GM19238 (cell line): ENCODE measurements around the gene SYNDIG1.
"Not testable (repeated sequence)": the region's sequence is repeated elsewhere in the genome, so short reads cannot be mapped to it uniquely, and the experiment has no call there.

Source experiments
- DNase-seq: peaks from one replicate; pipeline ENCODE4 v3.0.0; 2011; ENCODE audit warnings: low spot score; ENCODE audit not compliant: insufficient read length

The SYNDIG1 gene

DNA sequence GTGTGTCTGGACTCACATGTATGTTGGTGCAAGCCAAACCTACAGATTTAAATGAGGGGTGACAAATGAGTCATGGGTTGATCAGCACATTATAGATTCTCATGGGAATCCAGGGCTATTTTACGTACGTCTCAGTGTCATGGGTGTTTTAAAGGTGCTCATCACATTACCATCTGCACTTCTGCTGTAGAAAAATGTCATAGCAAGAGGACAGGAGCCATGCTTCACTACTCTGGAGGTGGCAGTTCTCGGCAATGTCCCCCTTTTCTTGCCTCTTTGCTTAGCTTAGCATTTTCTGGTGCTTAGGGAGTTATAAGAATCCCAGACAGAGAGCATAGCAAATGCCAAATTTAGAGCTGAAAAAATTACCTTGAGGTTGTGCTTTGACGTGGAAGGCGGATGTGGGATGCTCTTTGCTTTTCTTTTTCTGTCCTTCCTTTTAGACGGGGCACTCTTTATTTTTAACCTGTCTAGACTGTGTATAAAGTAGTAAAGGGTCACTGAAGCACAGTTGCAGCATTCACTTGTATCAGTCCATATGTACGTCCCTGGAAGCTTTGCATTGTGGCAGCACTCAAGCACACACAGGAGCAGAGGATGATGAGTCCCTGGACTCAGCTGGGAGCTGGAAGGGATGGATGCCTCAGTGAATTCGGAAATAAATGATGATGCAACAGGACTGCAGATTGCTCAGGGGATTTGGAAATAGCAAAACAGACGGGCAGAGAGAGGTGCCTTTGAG, 139.7 kb downstream of the SYNDIG1 start:
- DNase-seq: no peak

- DNase-seq: no peak
These were observed 140.3 kb downstream of the SYNDIG1 start for GRCh38 chr20:24609757-24610156.

GRCh38 chr20:24610341-24611115, 141.1 kb downstream of the SYNDIG1 start:
- DNase-seq: no peak

GRCh38 chr20:24611360-24612140, 142.1 kb downstream of the SYNDIG1 start:
- DNase-seq: no peak

DNA sequence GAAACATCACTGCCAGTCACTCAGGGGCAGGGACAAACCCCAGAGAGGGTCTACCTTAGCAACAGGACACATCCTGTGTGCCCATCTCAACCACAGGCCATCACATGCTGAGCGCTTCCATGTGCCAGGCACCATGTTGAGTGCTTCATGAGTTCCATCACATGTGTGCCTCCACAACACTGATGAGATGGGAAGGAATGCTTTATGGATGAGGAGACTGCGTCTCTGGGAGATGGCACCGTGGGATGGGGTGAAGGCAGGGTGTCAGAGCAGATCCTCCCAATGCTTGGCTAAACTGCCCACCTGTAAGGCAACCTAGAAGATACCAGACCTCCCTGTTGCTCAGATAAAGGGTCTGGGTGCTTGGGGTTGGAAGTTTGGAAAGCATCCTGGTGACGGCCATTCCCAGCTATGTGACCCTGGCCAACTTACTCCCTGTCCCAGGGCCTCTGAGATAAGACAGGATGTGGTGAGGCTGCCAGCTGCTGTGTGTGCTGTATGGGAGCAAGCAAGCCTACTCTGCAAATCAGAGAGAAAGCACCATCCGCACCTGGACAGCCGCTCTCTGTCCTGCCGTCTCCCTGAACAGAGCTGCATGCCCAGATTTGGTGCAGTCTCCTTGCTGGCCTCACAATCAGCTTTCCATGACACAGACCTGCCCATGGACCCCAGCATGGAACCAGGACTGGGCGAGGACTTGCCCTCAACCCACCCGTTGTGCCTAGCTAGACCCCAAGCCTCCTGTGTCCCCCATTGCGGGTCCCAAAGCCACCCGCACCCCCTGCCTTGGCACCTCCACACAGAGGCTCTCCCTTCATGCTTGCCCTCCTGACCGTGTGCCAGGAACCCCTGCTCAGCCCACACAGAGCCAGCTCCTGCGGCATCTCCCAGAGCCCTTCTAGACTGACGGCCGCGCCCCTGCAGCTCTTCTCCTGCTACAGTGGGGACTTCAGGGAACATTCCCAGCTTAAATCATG, 143.7 kb downstream of the SYNDIG1 start:
- DNase-seq: no peak

DNA sequence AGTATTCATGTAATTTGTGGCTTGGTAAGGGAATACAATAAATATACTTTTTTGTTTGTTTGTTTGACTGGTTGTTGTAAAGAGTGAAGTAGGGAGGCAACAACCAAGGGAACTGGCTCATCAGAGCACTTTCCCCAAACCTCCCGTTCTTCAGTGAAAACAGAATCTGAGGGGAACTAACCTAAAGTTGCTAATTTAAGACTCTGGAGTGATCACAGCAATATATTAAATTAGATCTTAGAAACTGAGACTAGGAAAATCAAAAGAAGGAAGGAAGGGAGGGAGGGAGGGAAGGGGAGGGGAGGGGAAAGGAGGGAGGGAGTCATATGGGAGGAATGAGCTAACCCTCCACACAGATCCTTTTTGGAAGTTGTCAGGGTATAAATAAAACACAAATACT, 144.9 kb downstream of the SYNDIG1 start:
- DNase-seq: no peak

- DNase-seq: no peak
These were observed 145.9 kb downstream of the SYNDIG1 start for GRCh38 chr20:24615353-24615752.

DNA sequence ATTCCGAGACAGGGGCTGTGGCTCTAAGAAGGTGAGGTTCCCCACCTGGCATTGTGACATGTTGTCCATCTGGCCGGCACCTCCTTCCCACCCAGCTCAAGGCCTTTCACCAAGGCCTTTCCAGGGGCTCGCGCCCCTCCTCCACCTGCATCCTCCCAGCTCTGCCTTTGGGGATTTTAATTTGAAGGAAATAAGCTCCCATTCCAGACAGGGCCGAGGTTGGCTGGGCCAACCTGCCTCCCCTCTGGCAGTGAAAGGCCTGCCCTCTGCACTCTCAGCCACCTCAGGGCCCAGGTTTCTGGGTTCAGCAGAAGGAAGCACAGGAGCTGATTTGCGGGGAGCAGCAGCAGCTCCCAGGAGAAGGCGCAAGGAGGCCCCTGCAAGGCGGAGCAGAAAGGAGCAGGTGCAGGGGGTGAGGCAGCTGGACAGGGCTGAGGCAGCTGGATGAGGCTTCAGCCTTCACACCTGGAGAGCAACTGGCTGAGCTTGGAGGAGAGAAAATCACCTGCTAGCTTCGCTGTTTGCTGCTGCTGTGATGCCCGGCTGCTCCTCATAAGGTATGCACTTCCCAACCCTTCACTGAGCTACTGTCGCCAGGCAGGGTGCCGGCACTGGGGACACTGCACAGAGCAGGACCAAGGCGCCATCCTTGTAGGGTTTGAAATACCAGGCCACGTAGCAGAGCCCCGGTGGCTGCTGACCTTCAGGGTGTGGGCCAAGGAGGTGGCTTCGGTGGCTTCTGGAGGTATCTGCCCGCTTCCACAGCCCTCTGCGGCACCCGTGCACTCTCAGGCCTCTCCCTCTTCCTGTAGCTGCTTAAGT, 147.0 kb downstream of the SYNDIG1 start:
- no peak for DNase-seq

- DNase-seq: no peak
These were observed 147.6 kb downstream of the SYNDIG1 start for GRCh38 chr20:24617080-24617432.

DNA sequence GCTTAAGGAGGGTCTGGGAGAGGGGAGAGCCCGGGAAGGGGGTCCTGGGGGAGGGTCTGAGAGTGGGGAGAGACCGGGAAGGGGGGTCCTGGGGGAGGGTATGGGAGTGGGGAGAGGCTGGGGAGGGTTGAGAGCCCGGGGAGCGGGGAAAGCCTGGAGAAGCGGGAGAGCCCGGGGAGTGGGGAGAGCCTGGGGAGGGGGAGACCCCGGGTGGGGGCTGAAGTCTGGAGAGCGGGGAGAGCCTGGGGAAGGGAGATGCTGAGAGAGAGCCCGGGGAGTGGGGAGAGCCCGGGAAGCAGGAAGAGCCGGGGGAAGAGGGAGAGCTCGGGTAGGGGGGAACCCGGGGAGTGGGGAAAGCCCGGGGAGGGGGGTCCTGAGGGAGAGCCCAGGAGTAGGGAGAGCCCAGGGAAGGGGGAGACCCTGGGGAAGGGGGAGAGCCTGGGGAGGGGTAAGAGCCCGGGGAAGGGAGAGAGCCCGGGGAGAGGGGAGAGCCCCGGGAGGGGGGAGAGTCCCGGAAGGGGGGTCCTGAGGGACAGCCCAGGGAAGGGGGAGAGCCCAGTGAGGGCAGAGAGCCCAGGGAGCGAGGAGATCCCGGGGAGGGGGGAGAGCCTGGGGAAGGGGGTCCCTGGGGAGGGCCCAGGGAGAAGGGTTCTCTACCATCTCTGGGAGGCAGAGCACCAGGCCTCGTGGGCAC, 148.5 kb downstream of the SYNDIG1 start:
- no peak for DNase-seq

GRCh38 chr20:24618739-24619138, 149.3 kb downstream of the SYNDIG1 start:
- no peak for DNase-seq

DNA sequence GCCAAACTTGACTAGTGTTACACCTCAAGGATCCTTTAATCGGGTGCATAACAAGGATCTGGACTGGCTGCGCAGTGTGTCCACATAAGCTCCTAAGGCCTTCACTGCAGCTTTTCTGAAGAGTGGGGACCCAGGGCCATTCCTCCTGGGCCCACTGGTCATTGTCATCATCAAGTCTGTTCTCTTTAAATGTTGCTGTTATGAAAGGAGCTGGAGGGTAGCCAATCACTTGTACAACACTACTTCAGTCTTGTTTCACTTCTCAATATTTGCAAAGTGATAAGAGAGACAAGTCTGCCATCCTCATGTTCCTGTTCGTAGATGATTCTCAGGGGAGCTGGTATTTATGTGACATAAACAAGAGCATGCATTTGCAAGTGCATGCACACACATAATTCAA, 149.8 kb downstream of the SYNDIG1 start:
- DNase-seq: no peak

DNA sequence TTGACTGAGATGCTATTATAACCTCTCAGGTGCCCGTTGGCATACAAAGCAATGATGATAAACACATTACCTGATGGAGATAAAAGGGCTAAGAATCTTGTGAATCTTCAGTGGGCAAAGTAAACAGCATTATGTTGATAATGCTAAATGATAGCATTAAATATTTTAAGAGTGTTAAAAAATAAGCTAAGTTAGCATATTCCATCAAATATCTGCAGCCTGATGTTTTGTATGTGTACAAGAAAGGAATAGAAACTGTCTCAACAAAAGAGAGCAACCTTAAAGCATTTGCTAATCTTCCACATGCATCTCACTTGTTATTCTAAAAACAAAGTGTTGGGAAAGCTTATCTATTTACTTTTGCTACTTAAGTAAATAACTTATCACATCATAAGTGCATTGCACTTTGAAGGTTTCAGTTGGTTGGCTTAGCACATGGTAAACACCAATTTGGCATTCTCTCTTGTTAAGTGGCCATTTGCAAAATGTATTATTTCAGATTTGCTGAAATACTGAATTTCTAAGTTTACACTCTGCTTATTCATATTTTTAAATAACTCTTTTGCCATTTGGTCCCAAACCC, 151.6 kb downstream of the SYNDIG1 start:
- no peak for DNase-seq

DNA sequence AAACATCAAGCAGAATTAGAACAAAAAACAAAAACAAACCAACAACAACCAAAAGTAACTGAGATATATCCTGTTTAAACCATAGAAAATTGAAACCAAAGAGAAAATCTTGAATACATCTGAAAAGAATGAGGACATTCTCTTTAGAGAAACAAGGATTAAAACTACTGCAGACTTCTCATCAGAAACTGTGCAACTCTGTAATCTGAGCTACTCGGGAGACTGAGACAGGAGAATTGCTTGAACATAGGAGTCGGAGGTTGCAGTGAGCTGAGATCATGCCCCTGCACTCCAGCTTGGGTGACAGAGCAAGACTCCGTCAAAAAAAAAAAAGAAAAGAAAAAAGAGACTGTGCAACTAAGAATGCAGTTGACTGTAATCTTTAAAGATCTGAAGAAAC, 153.4 kb downstream of the SYNDIG1 start:
- no peak for DNase-seq

- not testable (repeated sequence) for DNase-seq
These were observed 156.7 kb downstream of the SYNDIG1 start for GRCh38 chr20:24626141-24626540.

GRCh38 chr20:24627291-24627690, 157.9 kb downstream of the SYNDIG1 start:
- DNase-seq: no peak

- DNase-seq: no peak
These were observed 158.5 kb downstream of the SYNDIG1 start for GRCh38 chr20:24627926-24628325.

DNA sequence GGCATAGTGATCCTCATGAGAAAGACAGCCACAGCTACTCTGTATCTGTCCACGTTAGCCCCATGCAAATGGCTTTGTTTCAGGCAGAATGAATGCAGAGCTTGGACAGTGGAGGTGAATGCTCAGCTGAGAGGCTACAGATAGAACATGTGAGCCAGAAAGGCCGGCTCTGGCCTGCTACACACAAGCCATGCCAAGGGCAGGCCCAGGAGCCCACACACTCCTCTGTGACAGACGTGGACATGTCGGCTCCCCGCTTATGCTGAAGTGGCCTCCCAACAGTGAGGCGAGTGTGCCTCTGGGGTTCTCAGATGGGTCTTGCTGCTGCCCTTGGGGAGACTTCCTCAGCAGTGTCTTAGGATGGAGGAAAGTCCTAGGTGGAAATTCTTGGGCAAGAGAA, 159.6 kb downstream of the SYNDIG1 start:
- DNase-seq: no peak

DNA sequence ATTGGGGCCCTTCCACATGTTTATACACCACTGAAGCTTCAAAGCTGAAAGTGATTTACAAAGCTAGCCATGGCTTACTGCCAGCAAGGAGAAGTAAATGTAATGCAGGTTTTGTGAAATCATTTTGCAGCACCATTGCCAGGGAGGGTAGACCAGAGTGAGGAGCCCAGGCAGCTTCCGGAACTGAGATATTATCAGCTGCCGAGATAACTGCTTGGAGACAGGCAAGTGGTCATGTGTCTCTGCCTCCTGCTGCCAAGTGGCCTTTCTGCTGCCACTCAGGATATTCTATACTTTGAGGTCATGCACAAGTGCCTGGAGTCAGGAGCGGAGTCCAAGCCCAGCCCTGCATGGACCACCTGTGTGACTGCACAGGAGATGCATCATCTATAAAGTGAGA, 160.2 kb downstream of the SYNDIG1 start:
- no peak for DNase-seq
